H1 (cell line): ENCODE results near the gene CNNM2. TPM values are rescaled to one million over a fixed set of nuclear protein-coding genes. Genes with fewer than 3 reads are reported as not detected.
"Not testable (repeated sequence)": the region's sequence is repeated elsewhere in the genome, so short reads cannot be mapped to it uniquely, and the experiment has no call there.

Experiments used
- CTCF ChIA-PET: fragments of 300-600 bp; sonication (Branson Sonifier 250); formaldehyde crosslinking; loops from one replicate; lab custom pipeline; 2021; ENCODE audit not compliant: partially characterized antibody; lab: Charles Lee
- POLR2A ChIA-PET: fragments of 300-600 bp; sonication (Branson Sonifier 250); formaldehyde crosslinking; loops from one replicate; lab custom pipeline; 2021; ENCODE audit warnings: inconsistent platforms; ENCODE audit not compliant: partially characterized antibody; lab: Charles Lee
- DNase-seq, 2 experiments: peaks; one replicate each; pipeline versions ENCODE4 v3.0.0 to v3.0.0-alpha.2; 2010 to 2022; ENCODE audit warnings: low spot score in 2 of 2, low read depth in 1 of 2, mixed read lengths in 1 of 2
- FAIRE-seq: peaks from 2 replicates; lab custom pipeline; 2011; peaks lifted over from hg19 to GRCh38; lab: Jason Lieb, UNC
- H2AFZ ChIP-seq: 2 replicates; pipeline ENCODE4 v1.8.1; 2012; ENCODE audit warnings: low read length, inconsistent platforms
- H2AK5ac ChIP-seq: 2 replicates; pipeline ENCODE4 v1.6.1; 2013; ENCODE audit warnings: low read depth, low read length
- H2BK120ac ChIP-seq: replicated peaks from 2 replicates; pipeline ENCODE3; 2013; ENCODE audit warnings: low read depth, low read length, inconsistent platforms
- H2BK12ac ChIP-seq: 2 replicates; pipeline ENCODE4 v1.6.1; 2013; ENCODE audit warnings: low read depth, low read length
- H2BK15ac ChIP-seq: 2 replicates; pipeline ENCODE4 v1.6.1; 2013; ENCODE audit warnings: low read length
- H2BK20ac ChIP-seq: 2 replicates; pipeline ENCODE4 v1.6.1; 2013; ENCODE audit warnings: low read length
- H2BK5ac ChIP-seq: 2 replicates; pipeline ENCODE4 v1.6.1; 2013; ENCODE audit warnings: low read depth, low read length
- H3K14ac ChIP-seq: 2 replicates; pipeline ENCODE4 v1.6.1; 2013; ENCODE audit warnings: inconsistent platforms; ENCODE audit not compliant: insufficient read length
- H3K18ac ChIP-seq: 2 replicates; pipeline ENCODE4 v1.6.1; 2013; ENCODE audit warnings: low read length; ENCODE audit errors: extremely low read depth
- H3K23ac ChIP-seq: 2 replicates; pipeline ENCODE4 v1.6.1; 2013; ENCODE audit warnings: inconsistent platforms; ENCODE audit not compliant: insufficient read length
- H3K23me2 ChIP-seq: 2 replicates; pipeline ENCODE4 v1.6.1; 2013; ENCODE audit warnings: low read depth, low read length
- H3K27ac ChIP-seq: 2 replicates; pipeline ENCODE4 v1.6.1; 2011; ENCODE audit warnings: low read depth, low read length, inconsistent platforms
- H3K27me3 ChIP-seq, 4 experiments: replicated peaks in 1 of 4; 1 replicate in 1 of 4; 2 replicates in 3 of 4; pipeline versions ENCODE4 v1.6.1 to v1.8.1; 2011 to 2013; ENCODE audit warnings: low read length in 3 of 4, mild to moderate bottlenecking in 3 of 4, inconsistent platforms in 2 of 4, mixed read lengths in 2 of 4, moderate library complexity in 1 of 4; ENCODE audit not compliant: control insufficient read depth in 3 of 4, insufficient read depth in 3 of 4; ENCODE audit errors: extremely low read depth in 1 of 4
- H3K36me3 ChIP-seq, 4 experiments: 2 replicates each; pipeline versions ENCODE4 v1.6.1 to v1.8.1; 2011 to 2013; ENCODE audit warnings: mild to moderate bottlenecking in 4 of 4, low read length in 3 of 4, moderate library complexity in 2 of 4, control low read depth in 1 of 4, inconsistent platforms in 1 of 4; ENCODE audit not compliant: insufficient read depth in 4 of 4, control insufficient read depth in 2 of 4
- H3K4ac ChIP-seq: replicated peaks from 2 replicates; pipeline ENCODE3; 2013; ENCODE audit warnings: low read length, low read depth, mixed read lengths, inconsistent platforms; ENCODE audit not compliant: insufficient read length
- H3K4me1 ChIP-seq, 4 experiments: replicated peaks in 1 of 4; 1 replicate in 1 of 4; 2 replicates in 3 of 4; pipeline versions ENCODE4 v1.6.1 to v1.8.1; 2011 to 2013; ENCODE audit warnings: low read length in 3 of 4, inconsistent platforms in 2 of 4, mixed read lengths in 1 of 4; ENCODE audit not compliant: insufficient read depth in 4 of 4, control insufficient read depth in 3 of 4
- H3K4me2 ChIP-seq, 2 experiments: 2 replicates each; pipeline versions ENCODE4 v1.6.1 to v1.8.1; 2011 to 2013; ENCODE audit warnings: low read depth in 2 of 2, low read length in 2 of 2, control low read depth in 1 of 2, inconsistent platforms in 1 of 2, mild to moderate bottlenecking in 1 of 2; ENCODE audit not compliant: insufficient read depth in 1 of 2
- H3K4me3 ChIP-seq, 4 experiments: fragments of 200-600, 300-600 bp in 1 of 4; sonication (generic), shearing (Covaris generic), sonication (Bioruptor Twin) in 1 of 4; 2 replicates each; pipeline versions ENCODE4 v1.5.1 to v1.8.1; 2011 to 2016; ENCODE audit warnings: low read length in 4 of 4, low read depth in 3 of 4, control low read depth in 2 of 4, inconsistent platforms in 2 of 4, mild to moderate bottlenecking in 2 of 4, mixed read lengths in 1 of 4, moderate library complexity in 1 of 4; ENCODE audit not compliant: insufficient read depth in 2 of 4; ENCODE audit errors: extremely low read depth in 1 of 4
- H3K56ac ChIP-seq: replicated peaks from 2 replicates; pipeline ENCODE3; 2013; ENCODE audit warnings: low read depth, mild to moderate bottlenecking, mixed read lengths, low read length, inconsistent platforms; ENCODE audit not compliant: insufficient read length
- H3K79me1 ChIP-seq: 2 replicates; pipeline ENCODE4 v1.6.1; 2013; ENCODE audit warnings: low read depth, low read length, control low read depth
- H3K79me2 ChIP-seq, 2 experiments: 2 replicates each; pipeline versions ENCODE4 v1.6.1 to v1.8.1; 2012 to 2013; ENCODE audit warnings: low read length in 2 of 2, mild to moderate bottlenecking in 2 of 2, inconsistent platforms in 1 of 2; ENCODE audit not compliant: insufficient read depth in 2 of 2, control insufficient read depth in 1 of 2
- H3K9ac ChIP-seq, 4 experiments: replicated peaks in 1 of 4; 1 replicate in 1 of 4; 2 replicates in 3 of 4; pipeline versions ENCODE4 v1.6.1 to v1.8.1; 2011 to 2013; ENCODE audit warnings: low read depth in 3 of 4, low read length in 3 of 4, control low read depth in 2 of 4, mild to moderate bottlenecking in 2 of 4, moderate library complexity in 2 of 4, inconsistent platforms in 1 of 4; ENCODE audit errors: extremely low read depth in 1 of 4
- H3K9me3 ChIP-seq, 2 experiments: 2 replicates each; pipeline versions ENCODE4 v1.6.1 to v1.8.1; 2012 to 2013; ENCODE audit warnings: mild to moderate bottlenecking in 2 of 2, moderate library complexity in 2 of 2, control low read depth in 1 of 2, inconsistent platforms in 1 of 2, low read depth in 1 of 2, low read length in 1 of 2, mixed read lengths in 1 of 2; ENCODE audit not compliant: insufficient read depth in 2 of 2
- H4K20me1 ChIP-seq, 2 experiments: replicated peaks in 1 of 2; 2 replicates each; pipeline versions ENCODE3 to v1.8.1; 2011 to 2013; ENCODE audit warnings: inconsistent platforms in 2 of 2, low read length in 2 of 2, mild to moderate bottlenecking in 1 of 2; ENCODE audit not compliant: insufficient read depth in 2 of 2, control insufficient read depth in 1 of 2
- H4K5ac ChIP-seq: 2 replicates; pipeline ENCODE4 v1.6.1; 2013; ENCODE audit warnings: low read length, low read depth, mixed read lengths, inconsistent platforms; ENCODE audit not compliant: insufficient read length
- H4K8ac ChIP-seq: 2 replicates; pipeline ENCODE4 v1.8.0; 2013; ENCODE audit warnings: mild to moderate bottlenecking, moderate library complexity, low read length, inconsistent platforms; ENCODE audit not compliant: insufficient read depth; ENCODE audit errors: extremely low read depth
- H4K91ac ChIP-seq: replicated peaks from 2 replicates; pipeline ENCODE3; 2013; ENCODE audit warnings: low read length, mixed read lengths, inconsistent platforms; ENCODE audit not compliant: insufficient read length
- WGBS, 2 experiments: shearing (Covaris generic) in 1 of 2; methylation state at CpG; one replicate each; pipeline versions ENCODE4 v1.1.6 to v1.1.7; 2013 to 2015; ENCODE audit warnings: low lambda C conversion rate in 2 of 2, mixed read lengths in 2 of 2, inconsistent platforms in 1 of 2, low coverage in 1 of 2, missing lambda C conversion rate in 1 of 2; ENCODE audit not compliant: insufficient replicate concordance in 2 of 2, insufficient coverage in 1 of 2, insufficient read length in 1 of 2; ENCODE audit errors: extremely low coverage in 1 of 2, missing lambda C conversion rate in 1 of 2; 5-methylcytosine and 5-hydroxymethylcytosine counted together
- polyA plus RNA-seq, 7 experiments: library from polyadenylated mRNA; depleted of rRNA in 3 of 7; stranded (reverse) in 5 of 7; unstranded in 2 of 7; fragments of >200 nt in 5 of 7; fragments of 200-250 nt in 2 of 7; gene quantifications; 1 replicate in 5 of 7; 2 replicates in 1 of 7; 4 replicates in 1 of 7; pipeline versions ENCODE4 v1.2.1 to v1.2.3, GENCODE V29; 2011 to 2013; ENCODE audit warnings: missing spikeins in 2 of 7, mixed read lengths in 2 of 7
- total RNA-seq: library from RNA; stranded (reverse); fragmentation: NEBNext Ultra II Directional; extraction: Animal tissue kit (Norgen Biotek cat#: 25700); gene quantifications from 2 replicates; pipeline ENCODE4 v1.2.1, GENCODE V29; 2021

Gene CNNM2
- total and polyA plus RNA-seq, 2 of the 8 experiments (the other 6 are each of a cell fraction or from before 2014, with no cell fraction given) = 7.3 to 23.6 TPM

- H2AFZ ChIP-seq, H3K18ac ChIP-seq, H3K4me1 ChIP-seq, H2BK5ac ChIP-seq, H3K14ac ChIP-seq, H4K91ac ChIP-seq, H3K23ac ChIP-seq, H4K5ac ChIP-seq, H4K20me1 ChIP-seq, H2BK20ac ChIP-seq, DNase-seq, POLR2A ChIA-PET, H3K56ac ChIP-seq, H3K23me2 ChIP-seq, H4K8ac ChIP-seq, CTCF ChIA-PET, H3K4me2 ChIP-seq, H3K9me3 ChIP-seq, H2BK15ac ChIP-seq, H2AK5ac ChIP-seq, H3K27ac ChIP-seq, H2BK12ac ChIP-seq, H3K4ac ChIP-seq, H3K79me1 ChIP-seq, H2BK120ac ChIP-seq, H3K27me3 ChIP-seq, H3K4me3 ChIP-seq, H3K36me3 ChIP-seq, H3K9ac ChIP-seq, FAIRE-seq: not testable (repeated sequence)
- 85% methylated on average over 4 of the region's 5 CpGs; no CpG with 5 or more reads in 1 of the 2 experiments for WGBS, 2 experiments
- peaks cover 0 to 29% of the 10 kb centered on the region in 2 experiments; a peak in 3 of 4 replicates for H3K79me2 ChIP-seq
These were observed 10.3 kb downstream of the CNNM2 start for GRCh38 chr10:102928442-102928841.
